HepG2 (cell line): ENCODE measurements around the gene PRKG1. TPM values are rescaled to one million over a fixed set of nuclear protein-coding genes. Genes with fewer than 3 reads are reported as not detected.

Experiments
- ATAC-seq: fragments of 200-7000 bp; cut with Tn5 transposase; 3 replicates; pipeline ENCODE4 v1.9.1; 2020; ENCODE audit warnings: mild to moderate bottlenecking, moderate library complexity
- BruUV-seq: library from RNA; stranded (reverse); fragments of 400-500 nt; replicated peaks from 2 replicates; lab custom pipeline; 2021; lab: Mats Ljungman, UMichigan
- CTCF ChIA-PET: fragments of 300-600 bp; formaldehyde crosslinking; extraction: SDS; loops from one replicate; lab custom pipeline; 2021; ENCODE audit warnings: low total read pairs, inconsistent platforms, low intra/inter-chr PET ratio; lab: Yijun Ruan, JAX
- POLR2A ChIA-PET: fragments of 350-600 bp; sonication (Branson Sonifier 250); formaldehyde crosslinking; loops from one replicate; lab custom pipeline; 2020; ENCODE audit warnings: antibody characterized with exemption, inconsistent platforms; lab: Yijun Ruan, JAX
- DNase-seq: peaks from one replicate; pipeline ENCODE4 v3.0.0-alpha.2; 2015; ENCODE audit warnings: low spot score
- FAIRE-seq: peaks from 3 replicates; lab custom pipeline; 2011; peaks lifted over from hg19 to GRCh38; lab: Jason Lieb, UNC
- H2AFZ ChIP-seq: one replicate; pipeline ENCODE4 v1.6.1; 2011; ENCODE audit warnings: low read length, inconsistent platforms
- H3K27ac ChIP-seq: fragments of 300-600 bp; 3 replicates; pipeline ENCODE4 v1.8.0; 2011; ENCODE audit warnings: mixed run types, mild to moderate bottlenecking, mixed read lengths, low read length, inconsistent platforms; ENCODE audit not compliant: insufficient read depth; ENCODE audit errors: extremely low read length
- H3K27me3 ChIP-seq, 2 experiments: fragments of 200-600 bp in 1 of 2; 2 replicates in 1 of 2; 3 replicates in 1 of 2; pipeline versions ENCODE4 v1.6.0 to v1.8.0; 2011; ENCODE audit warnings: low read length in 2 of 2, mild to moderate bottlenecking in 2 of 2, moderate library complexity in 2 of 2, inconsistent platforms in 1 of 2; ENCODE audit not compliant: insufficient read depth in 2 of 2, control insufficient read depth in 1 of 2
- H3K36me3 ChIP-seq, 2 experiments: fragments of 200-600 bp in 1 of 2; replicated peaks in 1 of 2; 2 replicates in 1 of 2; 3 replicates in 1 of 2; pipeline versions ENCODE4 v1.5.1 to v1.8.0; 2011; ENCODE audit warnings: low read length in 2 of 2, inconsistent platforms in 1 of 2; ENCODE audit not compliant: insufficient read depth in 2 of 2, control insufficient read depth in 1 of 2
- H3K4me1 ChIP-seq: 2 replicates; pipeline ENCODE4 v1.5.1; 2012; ENCODE audit warnings: low read length, inconsistent platforms; ENCODE audit not compliant: insufficient read depth
- H3K4me2 ChIP-seq: 2 replicates; pipeline ENCODE4 v1.6.0; 2011; ENCODE audit warnings: low read depth, low read length, inconsistent platforms
- H3K4me3 ChIP-seq, 3 experiments: fragments of 200-600 bp in 1 of 3; sonication (generic), shearing (Covaris generic) in 1 of 3; replicated peaks in 1 of 3; 2 replicates each; pipeline ENCODE4 v1.5.1; 2011 to 2016; ENCODE audit warnings: low read length in 3 of 3, inconsistent platforms in 2 of 3, low read depth in 2 of 3, mild to moderate bottlenecking in 2 of 3, control low read depth in 1 of 3, mixed read lengths in 1 of 3; ENCODE audit not compliant: insufficient read depth in 1 of 3
- H3K79me2 ChIP-seq: one replicate; pipeline ENCODE4 v1.6.1; 2011; ENCODE audit warnings: low read length, inconsistent platforms; ENCODE audit not compliant: insufficient read depth
- H3K9ac ChIP-seq: 2 replicates; pipeline ENCODE4 v1.6.0; 2011; ENCODE audit warnings: mild to moderate bottlenecking, low read depth, low read length, inconsistent platforms; ENCODE audit not compliant: insufficient read depth
- H3K9me3 ChIP-seq: 2 replicates; pipeline ENCODE4 v1.5.1; 2012; ENCODE audit warnings: mild to moderate bottlenecking, low read length
- H4K20me1 ChIP-seq: 2 replicates; pipeline ENCODE4 v1.6.0; 2011; ENCODE audit warnings: inconsistent platforms, mild to moderate bottlenecking, low read length, moderate library complexity; ENCODE audit not compliant: insufficient read depth
- HNRNPK ChIP-seq: fragments of 200-400 bp; formaldehyde crosslinking; IDR thresholded peaks from 2 replicates; pipeline ENCODE4 v1.6.1; 2018; ENCODE audit warnings: low read length, low read depth, moderate library complexity, mild to moderate bottlenecking; ENCODE audit not compliant: poor library complexity, severe bottlenecking
- JUNB ChIP-seq: sonication (generic); formaldehyde crosslinking; IDR thresholded peaks from 2 replicates; pipeline ENCODE4 v1.8.0; 2022; ENCODE audit warnings: missing genetic modification reagents, mild to moderate bottlenecking, borderline replicate concordance
- NFATC3 ChIP-seq: sonication (generic); formaldehyde crosslinking; IDR thresholded peaks from 2 replicates; pipeline ENCODE4 v1.5.1; 2020; ENCODE audit warnings: mild to moderate bottlenecking, missing genetic modification reagents
- PLRG1 ChIP-seq: fragments of 450-650 bp; conservative IDR thresholded peaks from 2 replicates; pipeline ENCODE4 v1.6.1; 2016
- ZKSCAN5 ChIP-seq: sonication (generic); formaldehyde crosslinking; IDR thresholded peaks from 2 replicates; pipeline ENCODE4 v1.5.1; 2020; ENCODE audit warnings: mild to moderate bottlenecking, missing genetic modification reagents
- ZNF577 ChIP-seq: sonication (generic); formaldehyde crosslinking; IDR thresholded peaks from 2 replicates; pipeline ENCODE4 v1.4.0; 2020; ENCODE audit warnings: mild to moderate bottlenecking, low read depth, missing genetic modification reagents, borderline replicate concordance
- ZNF777 ChIP-seq: sonication (generic); formaldehyde crosslinking; IDR thresholded peaks from 2 replicates; pipeline ENCODE4 v1.4.0; 2020; ENCODE audit warnings: missing genetic modification reagents
- WGBS: methylation state at CpG from one replicate; pipeline ENCODE4 v1.1.6; 2017; ENCODE audit warnings: low lambda C conversion rate; 5-methylcytosine and 5-hydroxymethylcytosine counted together
- in situ Hi-C: cut with HindIII; loops from 2 replicates; pipeline ENCODE4 v1.10.0; 2017; ENCODE audit warnings: low pct_unique_long_range_greater_than_20kb; ENCODE audit not compliant: extremely low pct_ligation_motif_present
- intact Hi-C: fragments of 100-400 bp; cut with micrococcal nuclease; formaldehyde crosslinking; loops from one replicate; pipeline ENCODE4 v1.10.0; 2022; ENCODE audit not compliant: unreplicated experiment
- polyA plus RNA-seq, 8 experiments: library from polyadenylated mRNA; depleted of rRNA in 3 of 8; stranded (reverse) in 7 of 8; unstranded in 1 of 8; fragments of >200 nt; fragmentation: Illumina TruSeq in 4 of 8; extraction: Trizol in 4 of 8; gene quantifications; 2 replicates each; pipeline versions ENCODE4 v1.2.1 to v1.2.3, GENCODE V29; 2011 to 2016; ENCODE audit warnings: low read depth in 4 of 8, missing spikeins in 1 of 8, mixed read lengths in 1 of 8; ENCODE audit not compliant: insufficient read depth in 1 of 8
- total RNA-seq, 5 experiments: library from RNA; depleted of rRNA; stranded (reverse); fragments of >200 nt; fragmentation: Illumina TruSeq; extraction: Trizol; gene quantifications; 2 replicates each; pipeline ENCODE4 v1.2.3, GENCODE V29; 2016; ENCODE audit warnings: low read depth in 1 of 5
- TF ChIP-seq, protein P1 (sequence below): sonication (generic); formaldehyde crosslinking; IDR thresholded peaks from 2 replicates; pipeline ENCODE4 v1.5.0; 2020; ENCODE audit warnings: missing genetic modification reagents
- TF ChIP-seq, protein P2 (sequence below): sonication (generic); formaldehyde crosslinking; IDR thresholded peaks from 2 replicates; pipeline ENCODE4 v1.5.1; 2020; ENCODE audit warnings: missing genetic modification reagents, mild to moderate bottlenecking, borderline replicate concordance
- TF ChIP-seq, protein P3 (sequence below): sonication (generic); formaldehyde crosslinking; IDR thresholded peaks from 2 replicates; pipeline ENCODE4 v1.5.0; 2020; ENCODE audit warnings: mild to moderate bottlenecking, missing genetic modification reagents

Gene PRKG1
- total and polyA plus RNA-seq, 2 of the 13 experiments (the other 11 are each of a cell fraction or from before 2014, with no cell fraction given), result 0.01 TPM; not detected in 1

DNA sequence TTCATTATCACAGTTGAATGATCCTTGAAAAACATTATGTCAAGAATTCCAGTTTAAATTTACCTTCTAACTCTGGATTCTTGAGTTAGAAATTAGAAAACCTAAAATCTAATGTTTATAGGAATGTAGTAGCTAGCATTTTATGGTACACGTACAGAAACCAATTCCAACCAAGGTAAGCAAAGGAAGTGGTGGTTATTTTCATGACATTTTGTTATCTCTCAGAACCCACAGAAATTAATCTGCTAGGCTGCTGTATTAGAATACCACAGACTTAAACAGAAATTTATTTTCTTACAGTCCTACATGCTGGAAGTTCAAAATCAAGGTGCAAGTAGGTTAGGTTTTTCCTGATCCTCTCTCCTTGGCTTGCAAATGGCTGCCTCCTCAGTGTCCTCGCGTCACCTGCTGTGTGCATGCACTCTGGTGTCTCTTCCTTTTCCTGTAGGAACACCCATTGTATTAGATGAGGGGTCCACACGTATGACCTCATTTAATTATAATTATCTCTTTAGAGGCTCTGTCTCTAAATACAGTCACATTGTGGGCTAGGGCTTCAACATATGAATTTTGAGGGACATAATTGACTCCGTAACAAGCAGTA is 633.6 kb downstream of the PRKG1 start:
- Histone ChIP-seq H3K27ac (no peak overlapping the region), H3K36me3 (no peaks in the 10 kb centered on the region), H3K4me1 (no peaks in the 10 kb centered on the region), H2AFZ (no peak overlapping the region), H3K27me3 (no peaks in the 10 kb centered on the region), H3K9me3 (no peaks in the 10 kb centered on the region), H4K20me1 (no peaks in the 10 kb centered on the region), H3K9ac (no peak overlapping the region), H3K4me2 (no peak overlapping the region), H3K4me3 (no peak overlapping the region), H3K79me2 (no peaks in the 10 kb centered on the region)
- CTCF ChIA-PET, result no interaction called here
- ATAC-seq, result no peak
- TF ChIP-seq, protein P1, sequence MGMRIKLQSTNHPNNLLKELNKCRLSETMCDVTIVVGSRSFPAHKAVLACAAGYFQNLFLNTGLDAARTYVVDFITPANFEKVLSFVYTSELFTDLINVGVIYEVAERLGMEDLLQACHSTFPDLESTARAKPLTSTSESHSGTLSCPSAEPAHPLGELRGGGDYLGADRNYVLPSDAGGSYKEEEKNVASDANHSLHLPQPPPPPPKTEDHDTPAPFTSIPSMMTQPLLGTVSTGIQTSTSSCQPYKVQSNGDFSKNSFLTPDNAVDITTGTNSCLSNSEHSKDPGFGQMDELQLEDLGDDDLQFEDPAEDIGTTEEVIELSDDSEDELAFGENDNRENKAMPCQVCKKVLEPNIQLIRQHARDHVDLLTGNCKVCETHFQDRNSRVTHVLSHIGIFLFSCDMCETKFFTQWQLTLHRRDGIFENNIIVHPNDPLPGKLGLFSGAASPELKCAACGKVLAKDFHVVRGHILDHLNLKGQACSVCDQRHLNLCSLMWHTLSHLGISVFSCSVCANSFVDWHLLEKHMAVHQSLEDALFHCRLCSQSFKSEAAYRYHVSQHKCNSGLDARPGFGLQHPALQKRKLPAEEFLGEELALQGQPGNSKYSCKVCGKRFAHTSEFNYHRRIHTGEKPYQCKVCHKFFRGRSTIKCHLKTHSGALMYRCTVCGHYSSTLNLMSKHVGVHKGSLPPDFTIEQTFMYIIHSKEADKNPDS, result no peak
- TF ChIP-seq ZNF777 (CRISPR knock-in tag) (no peak), JUNB (no peak), HNRNPK (no peak), ZNF577 (CRISPR knock-in tag) (no peak)
- no peak for FAIRE-seq
- no TSS peak for BruUV-seq
- POLR2A ChIA-PET, result no interaction called here
- WGBS, result 2% methylated on average over 5 of the region's 5 CpGs
- intact Hi-C loops, result no loop called here
- in situ Hi-C loops, result no loop called here
- DNase-seq, result no peak

DNA sequence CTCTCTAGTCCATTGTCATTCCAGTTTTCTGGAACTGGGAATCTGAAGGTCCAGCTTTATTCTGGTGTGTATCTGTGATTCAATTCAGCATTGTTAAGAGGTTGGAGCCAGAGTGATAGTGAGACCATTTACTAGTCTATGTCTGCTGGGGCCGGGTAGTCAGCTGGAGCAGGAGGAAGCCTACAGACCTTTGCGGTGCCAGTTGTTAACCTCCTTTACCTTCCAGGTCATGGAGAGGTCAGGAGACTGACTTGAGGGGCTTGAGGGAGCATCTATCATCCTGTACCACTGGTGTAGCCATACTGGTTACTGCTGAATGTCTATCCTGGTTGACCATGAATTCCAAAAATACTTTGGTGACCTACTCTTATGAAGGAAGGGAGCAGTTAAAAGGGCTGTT is 634.3 kb downstream of the PRKG1 start:
- Histone ChIP-seq H3K27me3 (no peaks in the 10 kb centered on the region), H3K4me2 (no peak overlapping the region), H3K9me3 (no peaks in the 10 kb centered on the region), H3K79me2 (no peaks in the 10 kb centered on the region), H3K9ac (no peak overlapping the region), H2AFZ (no peak overlapping the region), H3K27ac (no peak overlapping the region), H3K4me3 (no peak overlapping the region), H3K4me1 (no peaks in the 10 kb centered on the region), H4K20me1 (no peaks in the 10 kb centered on the region), H3K36me3 (no peaks in the 10 kb centered on the region)
- 8% methylated on average over 2 of the region's 2 CpGs for WGBS
- CTCF ChIA-PET, result no interaction called here
- DNase-seq, result no peak
- intact Hi-C loops (no loop called here), in situ Hi-C loops (no loop called here)
- POLR2A ChIA-PET, result no interaction called here
- ATAC-seq, result no peak
- no TSS peak for BruUV-seq
- FAIRE-seq, result no peak
- TF ChIP-seq NFATC3 (CRISPR knock-in tag) (no peak), PLRG1 (no peak), ZKSCAN5 (CRISPR knock-in tag) (no peak)
- TF ChIP-seq, protein P2, sequence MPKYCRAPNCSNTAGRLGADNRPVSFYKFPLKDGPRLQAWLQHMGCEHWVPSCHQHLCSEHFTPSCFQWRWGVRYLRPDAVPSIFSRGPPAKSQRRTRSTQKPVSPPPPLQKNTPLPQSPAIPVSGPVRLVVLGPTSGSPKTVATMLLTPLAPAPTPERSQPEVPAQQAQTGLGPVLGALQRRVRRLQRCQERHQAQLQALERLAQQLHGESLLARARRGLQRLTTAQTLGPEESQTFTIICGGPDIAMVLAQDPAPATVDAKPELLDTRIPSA (CRISPR knock-in tag), result no peak
- TF ChIP-seq, protein P3, sequence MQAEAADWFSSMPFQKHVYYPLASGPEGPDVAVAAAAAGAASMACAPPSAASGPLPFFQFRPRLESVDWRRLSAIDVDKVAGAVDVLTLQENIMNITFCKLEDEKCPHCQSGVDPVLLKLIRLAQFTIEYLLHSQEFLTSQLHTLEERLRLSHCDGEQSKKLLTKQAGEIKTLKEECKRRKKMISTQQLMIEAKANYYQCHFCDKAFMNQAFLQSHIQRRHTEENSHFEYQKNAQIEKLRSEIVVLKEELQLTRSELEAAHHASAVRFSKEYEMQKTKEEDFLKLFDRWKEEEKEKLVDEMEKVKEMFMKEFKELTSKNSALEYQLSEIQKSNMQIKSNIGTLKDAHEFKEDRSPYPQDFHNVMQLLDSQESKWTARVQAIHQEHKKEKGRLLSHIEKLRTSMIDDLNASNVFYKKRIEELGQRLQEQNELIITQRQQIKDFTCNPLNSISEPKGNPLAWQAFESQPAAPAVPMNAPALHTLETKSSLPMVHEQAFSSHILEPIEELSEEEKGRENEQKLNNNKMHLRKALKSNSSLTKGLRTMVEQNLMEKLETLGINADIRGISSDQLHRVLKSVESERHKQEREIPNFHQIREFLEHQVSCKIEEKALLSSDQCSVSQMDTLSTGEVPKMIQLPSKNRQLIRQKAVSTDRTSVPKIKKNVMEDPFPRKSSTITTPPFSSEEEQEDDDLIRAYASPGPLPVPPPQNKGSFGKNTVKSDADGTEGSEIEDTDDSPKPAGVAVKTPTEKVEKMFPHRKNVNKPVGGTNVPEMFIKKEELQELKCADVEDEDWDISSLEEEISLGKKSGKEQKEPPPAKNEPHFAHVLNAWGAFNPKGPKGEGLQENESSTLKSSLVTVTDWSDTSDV (CRISPR knock-in tag), result no peak
